KOPT-K1 (cell line): Measurements from ENCODE around the gene IQCE.

Source experiments
- H3K27ac ChIP-seq: fragments of 200-600 bp; sonication (generic); 2 replicates; pipeline ENCODE4 v1.5.1; 2016; ENCODE audit warnings: antibody characterized with exemption, mild to moderate bottlenecking, low read depth, low read length; ENCODE audit not compliant: poor library complexity, severe bottlenecking
- H3K36me3 ChIP-seq: fragments of 200-600 bp; sonication (generic); 2 replicates; pipeline ENCODE4 v1.5.1; 2017; ENCODE audit warnings: antibody characterized with exemption, mild to moderate bottlenecking, low read length, moderate library complexity; ENCODE audit not compliant: insufficient read depth
- H3K9me3 ChIP-seq: fragments of 200-600 bp; sonication (generic); 2 replicates; pipeline ENCODE4 v1.5.1; 2017; ENCODE audit warnings: antibody characterized with exemption, low read length, mild to moderate bottlenecking; ENCODE audit not compliant: insufficient read depth, poor library complexity, severe bottlenecking

Gene IQCE

DNA sequence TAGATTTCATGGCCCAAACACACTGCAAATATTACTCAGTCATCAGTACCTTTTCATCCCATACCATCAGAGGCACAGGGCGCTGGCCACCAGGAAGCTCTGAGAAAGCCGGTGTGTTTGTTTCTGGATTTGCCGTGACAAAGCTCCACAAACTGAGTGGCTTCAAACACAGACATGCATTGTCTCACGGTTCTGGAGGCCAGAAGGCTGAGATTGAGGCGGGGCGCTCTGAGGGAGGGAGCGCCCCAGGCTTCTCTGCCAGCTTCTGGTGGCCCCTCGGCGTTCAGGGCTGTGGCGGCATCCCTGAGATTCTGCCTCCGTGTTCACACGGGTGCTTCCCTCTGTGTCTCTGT is 69.3 kb downstream of the IQCE start:
- Histone ChIP-seq H3K27ac (no peak overlapping the region), H3K9me3 (no peaks in the 10 kb centered on the region), H3K36me3 (no peaks in the 10 kb centered on the region)

DNA sequence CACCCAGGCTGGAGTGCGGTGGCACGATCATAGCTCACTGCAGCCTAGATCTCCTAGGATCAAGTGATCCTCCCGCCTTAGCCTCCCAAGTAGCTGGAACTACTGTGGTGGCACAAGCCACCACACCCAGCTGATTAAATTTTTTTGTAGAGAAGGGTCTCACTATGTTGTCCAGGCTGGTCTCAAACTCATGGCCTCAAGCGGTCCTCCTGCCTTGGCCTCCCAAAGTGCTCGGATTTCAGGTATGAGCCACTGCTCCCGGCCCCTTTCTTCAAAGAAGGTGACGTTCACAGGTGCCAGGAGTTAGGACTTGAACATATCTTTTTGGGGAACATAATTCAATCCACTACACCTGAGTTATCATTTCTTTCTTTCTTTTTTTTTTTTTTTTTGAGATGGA is 70.1 kb downstream of the IQCE start:
- H3K36me3 ChIP-seq = no peaks in the 10 kb centered on the region
- H3K9me3 ChIP-seq = no peaks in the 10 kb centered on the region
- no peak overlapping the region for H3K27ac ChIP-seq

- Histone ChIP-seq H3K9me3 (no peaks in the 10 kb centered on the region), H3K27ac (no peak overlapping the region), H3K36me3 (no peaks in the 10 kb centered on the region)
Observed at GRCh38 chr7:2629746-2630681, 71.2 kb downstream of the IQCE start.

DNA sequence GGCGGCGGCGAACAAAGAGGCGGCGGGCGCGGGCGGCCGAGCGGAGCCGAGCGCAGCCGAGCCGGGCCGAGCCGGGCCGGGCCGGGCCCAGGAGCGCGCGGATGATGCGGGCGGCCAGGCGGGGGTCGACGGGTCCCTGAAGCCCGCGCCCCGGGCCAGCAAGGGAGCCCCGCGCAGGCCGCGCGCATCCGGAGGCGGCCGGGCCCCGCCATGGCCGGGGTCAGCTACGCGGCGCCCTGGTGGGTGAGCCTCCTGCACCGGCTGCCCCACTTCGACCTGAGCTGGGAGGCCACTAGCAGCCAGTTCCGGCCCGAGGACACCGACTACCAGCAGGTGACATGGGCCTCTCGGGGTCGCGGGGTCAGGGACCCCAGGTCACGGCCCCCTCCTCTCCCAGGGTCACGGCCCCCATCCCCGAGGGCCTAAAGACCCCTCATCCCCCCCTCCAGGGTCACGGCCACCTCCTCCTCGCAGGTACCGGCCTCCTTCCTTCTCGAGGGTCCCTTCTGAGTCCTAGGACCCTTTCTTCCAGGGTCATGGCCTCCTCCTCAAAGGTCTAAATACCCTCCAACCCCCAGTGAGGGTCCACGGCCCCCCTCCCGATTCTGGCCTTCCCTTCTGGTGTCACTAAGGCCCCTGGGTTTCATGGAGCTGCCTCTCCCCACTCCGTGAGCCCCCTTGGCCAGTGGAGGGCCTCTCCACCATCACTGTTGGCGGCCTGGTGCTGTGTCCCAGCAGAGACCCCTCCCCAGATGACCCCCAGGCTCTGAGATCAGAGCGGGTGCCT is 73.4 kb downstream of the IQCE start, which contains the start of gene TTYH3:
TTYH3 (plus strand) TSS at position 41 of the 787 bp plus-strand sequence; CDS start at position 211, 170 bp downstream.
- peak within 1 kb of the TSS; percentile 46 for H3K27ac ChIP-seq

DNA sequence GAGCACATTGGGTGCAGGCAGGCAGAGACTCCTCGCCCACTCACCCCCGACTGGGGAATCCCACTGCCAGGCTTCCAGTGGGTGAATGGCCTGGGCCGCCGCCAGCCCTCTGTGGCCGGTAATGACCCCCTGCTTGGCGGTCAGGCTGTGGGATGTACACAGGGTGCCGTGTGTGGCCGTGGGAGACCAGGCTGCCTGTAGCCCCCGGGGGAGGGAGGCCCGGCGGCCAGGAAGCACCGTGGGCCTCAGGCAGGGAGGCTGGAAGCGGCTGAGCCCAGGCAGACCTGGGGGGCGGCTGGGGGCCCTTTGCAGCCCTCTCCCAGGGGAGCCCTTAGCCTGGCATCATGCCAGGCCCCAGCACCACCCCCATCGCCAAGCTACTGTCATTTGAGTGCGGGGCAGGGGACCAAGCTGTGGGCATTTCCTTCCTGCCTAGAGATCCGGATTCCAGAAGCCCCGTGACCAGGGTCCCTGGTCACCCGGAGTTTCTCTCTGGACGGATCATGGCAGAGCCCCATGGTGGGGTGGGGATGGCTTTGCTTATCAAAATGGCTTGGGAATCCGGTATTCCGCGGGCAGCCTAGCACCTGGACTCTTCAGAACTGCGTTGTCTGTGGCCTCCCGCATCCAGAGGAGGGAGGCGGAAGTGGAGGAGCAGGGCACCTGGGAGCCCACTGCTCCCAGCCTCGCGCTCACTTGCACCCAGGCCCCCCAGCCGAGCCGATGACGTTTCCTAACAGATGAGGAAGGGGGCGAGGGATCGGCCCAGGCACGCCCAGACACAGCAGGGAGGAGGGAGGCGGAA is 74.2 kb downstream of the IQCE start:
- H3K9me3 ChIP-seq = no peaks in the 10 kb centered on the region
- H3K27ac ChIP-seq = peak overlapping the region; percentile 46
- H3K36me3 ChIP-seq = no peaks in the 10 kb centered on the region

More for the DNA sequence above, 73.4 kb downstream of the IQCE start, which contains the start of gene TTYH3:
- H3K9me3 ChIP-seq = no peaks in the 10 kb centered on the region
- H3K36me3 ChIP-seq = no peaks in the 10 kb centered on the region

DNA sequence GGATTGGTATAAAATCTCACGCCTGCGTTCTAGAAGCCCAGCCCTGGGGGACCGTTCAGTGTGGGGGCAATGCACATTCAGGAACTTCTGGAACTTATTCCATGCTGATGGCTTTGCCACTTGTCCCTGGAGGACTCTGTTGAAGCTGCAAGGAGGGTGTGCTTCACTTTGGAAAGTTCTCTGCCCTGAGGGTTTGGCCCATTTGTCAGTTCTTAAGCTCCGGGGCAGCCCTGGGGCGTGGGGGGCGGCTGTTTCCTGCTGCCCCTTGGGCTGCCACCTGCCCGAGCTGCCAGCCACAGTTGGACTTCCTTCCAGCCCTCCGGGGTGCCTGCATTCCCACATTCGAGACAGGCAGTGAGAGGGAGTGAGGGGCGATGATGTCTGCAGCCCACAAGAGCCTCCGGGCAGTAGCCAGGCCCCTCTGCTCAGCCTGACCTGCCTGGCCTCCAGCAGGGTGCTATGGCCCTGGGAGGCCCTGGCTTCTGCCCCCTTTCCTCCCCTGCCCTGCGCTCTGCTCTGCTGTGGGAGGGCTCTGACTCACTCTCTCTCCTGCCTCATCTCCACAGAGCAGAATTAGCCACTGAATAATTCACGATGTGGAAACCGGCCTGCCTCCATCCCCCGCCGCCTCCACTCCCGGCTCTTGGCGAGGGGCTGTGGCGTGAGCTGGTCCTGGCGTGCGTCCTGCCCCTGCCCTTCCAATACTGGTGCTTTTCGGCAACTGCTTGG is 74.9 kb downstream of the IQCE start:
- Histone ChIP-seq H3K9me3 (no peaks in the 10 kb centered on the region), H3K27ac (no peak overlapping the region)

DNA sequence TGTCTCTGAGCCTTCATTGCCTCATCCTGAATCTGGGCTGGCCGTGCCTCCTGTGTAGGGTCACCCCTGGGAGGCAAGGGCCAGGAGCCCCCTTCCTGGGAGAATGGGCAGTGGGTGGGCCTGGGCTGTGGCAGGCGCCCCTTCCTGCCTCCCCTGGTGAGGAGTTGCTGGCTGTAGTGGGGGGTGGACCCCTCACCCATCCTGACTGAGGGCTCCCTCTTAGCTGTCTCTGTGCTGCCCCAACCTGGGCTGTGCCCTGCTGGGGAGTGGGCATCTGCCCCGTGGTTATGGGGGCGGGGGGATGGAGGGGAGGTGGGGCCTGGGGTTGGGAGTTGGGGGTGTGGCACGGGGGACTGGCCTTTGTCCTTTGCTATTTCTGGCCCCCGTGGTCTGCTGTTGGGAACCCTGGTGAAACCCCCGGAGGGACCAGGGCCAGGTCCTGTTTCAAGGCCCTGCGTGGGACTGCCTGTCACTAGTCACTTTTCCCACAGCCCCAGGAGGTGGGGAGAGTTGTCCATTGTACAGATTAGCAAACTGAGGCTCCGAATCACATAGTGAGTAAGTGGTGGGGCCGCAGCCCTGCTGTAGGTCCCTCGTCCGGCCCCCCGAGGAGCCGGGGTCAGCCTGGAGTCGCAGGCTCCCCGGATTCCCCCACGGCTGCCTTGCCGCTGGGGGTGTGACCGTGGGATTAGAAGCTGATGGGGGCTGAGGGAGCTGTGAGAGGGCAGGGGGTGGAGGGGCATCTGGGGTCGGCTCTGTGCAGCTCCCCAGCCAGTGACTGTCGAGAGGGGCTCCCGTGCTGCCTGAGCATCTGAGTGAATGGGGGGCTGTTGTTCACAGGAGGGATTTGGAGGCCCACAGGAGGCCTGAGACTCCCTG is 75.7 kb downstream of the IQCE start:
- H3K27ac ChIP-seq = no peak overlapping the region
- H3K9me3 ChIP-seq = no peaks in the 10 kb centered on the region
- no peaks in the 10 kb centered on the region for H3K36me3 ChIP-seq

More for the DNA sequence above, 74.9 kb downstream of the IQCE start:
- H3K36me3 ChIP-seq = no peaks in the 10 kb centered on the region

- no peaks in the 10 kb centered on the region for H3K9me3 ChIP-seq
- H3K27ac ChIP-seq = no peak overlapping the region
- no peaks in the 10 kb centered on the region for H3K36me3 ChIP-seq
Observed at GRCh38 chr7:2635148-2635668, 76.4 kb downstream of the IQCE start.

GRCh38 chr7:2635810-2636701 is 77.3 kb downstream of the IQCE start:
- Histone ChIP-seq H3K9me3 (no peaks in the 10 kb centered on the region), H3K36me3 (no peaks in the 10 kb centered on the region), H3K27ac (no peak overlapping the region)

DNA sequence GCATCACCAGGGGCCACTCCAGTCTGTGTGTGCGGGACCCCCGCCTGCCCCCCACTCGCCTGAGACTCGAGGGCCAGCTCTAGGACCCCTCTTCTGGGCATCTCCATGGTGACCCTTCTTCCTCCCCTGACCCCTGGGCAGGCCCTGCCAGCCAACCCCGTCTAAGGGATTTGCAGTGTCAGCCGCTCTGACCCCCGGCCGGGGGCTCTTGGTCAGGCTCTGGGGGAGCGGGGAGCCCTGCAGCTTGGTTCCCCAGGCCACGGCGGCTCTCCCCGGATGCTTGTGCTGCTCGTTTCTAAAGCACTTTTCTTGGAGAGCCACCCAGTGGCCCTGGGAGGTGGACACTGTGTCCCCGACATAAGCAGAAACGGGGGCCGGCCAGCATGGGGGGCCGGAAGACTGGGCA is 78.3 kb downstream of the IQCE start:
- Histone ChIP-seq H3K27ac (no peak overlapping the region), H3K36me3 (no peaks in the 10 kb centered on the region), H3K9me3 (no peaks in the 10 kb centered on the region)

DNA sequence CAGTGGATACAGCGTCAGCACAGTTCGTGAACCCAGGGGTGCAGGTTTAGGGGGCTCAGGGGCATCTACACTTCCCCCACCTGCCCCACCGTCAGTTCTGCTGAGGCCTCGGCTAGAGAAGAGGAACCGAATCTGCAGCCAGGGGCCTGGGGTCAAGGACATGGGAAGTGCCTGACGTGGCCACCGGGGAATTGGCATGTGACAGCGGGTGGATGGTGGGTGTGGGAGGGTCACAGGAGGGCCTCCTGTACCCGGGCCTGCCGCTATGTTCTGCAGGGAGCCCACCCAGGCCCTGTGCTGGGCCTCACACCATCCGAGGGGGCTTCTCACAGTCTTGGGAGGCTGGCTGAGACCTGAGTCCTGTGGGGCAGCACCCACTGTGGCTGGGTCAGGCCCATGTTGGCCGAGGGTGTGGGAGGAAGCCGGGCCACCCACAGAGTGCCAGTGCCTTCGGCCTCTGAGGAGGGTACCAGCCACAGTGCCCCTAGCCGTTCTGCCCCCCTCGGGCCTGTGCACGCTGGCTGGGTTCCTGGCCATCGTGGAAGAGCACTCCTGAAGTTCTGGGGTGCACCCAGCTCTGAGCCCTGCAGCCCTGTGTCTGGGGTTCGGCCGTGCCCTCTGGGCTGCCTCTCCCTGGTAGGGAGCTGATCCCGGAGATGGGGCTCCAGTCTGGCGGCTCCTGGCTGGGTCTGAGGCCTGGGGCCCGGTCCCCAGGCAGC is 78.9 kb downstream of the IQCE start:
- Histone ChIP-seq H3K36me3 (no peaks in the 10 kb centered on the region), H3K27ac (no peak overlapping the region), H3K9me3 (no peaks in the 10 kb centered on the region)
